ENCODE data around the gene FAM241B.

Gene FAM241B

GRCh38 chr10:69681436-69681835 is 51.4 kb downstream of the FAM241B start:
- no peak overlapping the region for H3K4me3 ChIP-seq (replicated peaks; ENCODE audit: insufficient read depth, low read length)
- no peak overlapping the region for H3K27ac ChIP-seq (replicated peaks)
- peaks cover 6% of the 10 kb centered on the region for H3K27me3 ChIP-seq (ENCODE audit: insufficient read depth, poor library complexity, severe bottlenecking)
- no peak for DNase-seq (ENCODE audit: low read depth in 1 of 2, low spot score in 1 of 2)
- no peak for TF ChIP-seq POLR2AphosphoS5 (IDR thresholded peaks at IDR 0.05; ENCODE audit: low read depth)
- TF ChIP-seq REST (IDR thresholded peaks at IDR 0.05; ENCODE audit: insufficient replicate concordance, low read depth) = no peak
- TF ChIP-seq GABPA (IDR thresholded peaks at IDR 0.05; ENCODE audit: low read depth) = no peak
- no peak for TF ChIP-seq CTCF (IDR thresholded peaks at IDR 0.05; ENCODE audit: insufficient read depth, low read length)
- no peak for TF ChIP-seq SPI1 (IDR thresholded peaks at IDR 0.05; ENCODE audit: borderline replicate concordance, low read depth)

- Histone ChIP-seq H3K27me3 (ENCODE audit: insufficient read depth, poor library complexity, severe bottlenecking) (peaks cover 6% of the 10 kb centered on the region), H3K4me3 (replicated peaks; ENCODE audit: insufficient read depth, low read length) (no peak overlapping the region), H3K27ac (replicated peaks) (no peak overlapping the region)
- no peak for DNase-seq (ENCODE audit: low read depth in 1 of 2, low spot score in 1 of 2)
- no peak for TF ChIP-seq SPI1 (IDR thresholded peaks at IDR 0.05; ENCODE audit: borderline replicate concordance, low read depth)
Measured at GRCh38 chr10:69682955-69683474, 53.0 kb downstream of the FAM241B start.
